Spleen (tissue), 7 donors: ENCODE data around the gene DENND1A.

Experiments used
- CTCF ChIP-seq, 11 experiments: fragments of 200-600 bp in 7 of 11; fragments of 450-650 bp in 4 of 11; sonication (generic) in 4 of 11; IDR thresholded peaks in 8 of 11; conservative IDR thresholded peaks in 3 of 11; 1 replicate in 7 of 11; 2 replicates in 4 of 11; pipeline versions ENCODE4 v1.4.0 to v1.8.0; 2016 to 2021; ENCODE audit warnings: antibody characterized with exemption in 11 of 11, inconsistent platforms in 4 of 11, mild to moderate bottlenecking in 1 of 11
- POLR2A ChIP-seq, 3 donors: fragments of 450-650 bp; IDR thresholded peaks; one replicate each; pipeline ENCODE4 v1.5.1; 2017; ENCODE audit warnings: antibody characterized with exemption in 3 of 3, mild to moderate bottlenecking in 1 of 3
- POLR2AphosphoS5 ChIP-seq, 3 donors: sonication (generic); formaldehyde crosslinking; IDR thresholded peaks; one replicate each; pipeline ENCODE4 v1.5.1; 2017; ENCODE audit warnings: antibody characterized with exemption in 3 of 3
- donor health status: DM: no; HTN: no; CAD: no; lungs with moderate emphysema.
- donor health status: DM: no; HTN: no; CAD: no.
- donor health status: DM: no; HTN: no; CAD: no.

- TF ChIP-seq CTCF (IDR thresholded peaks at IDR 0.05 in 8 of 11, conservative IDR thresholded peaks at IDR 0.05 in 3 of 11) = no peak
- TF ChIP-seq POLR2AphosphoS5 (IDR thresholded peaks at IDR 0.05) = no peak
- TF ChIP-seq POLR2A (IDR thresholded peaks at IDR 0.05) = no peak
Observed at GRCh38 chr9:123778232-123778902, 151.6 kb downstream of the DENND1A start.
